HG03045 (cell line): ENCODE results near the gene JMJD8.

Experiments used
- ATAC-seq: cut with Tn5 transposase; IDR thresholded peaks from one replicate; pipeline ENCODE4 v1.9.1; 2021; ENCODE audit warnings: mild to moderate bottlenecking, moderate library complexity; ENCODE audit not compliant: unreplicated experiment

JMJD8 gene

GRCh38 chr16:677316-678190 is 6.6 kb downstream of the JMJD8 start:
- no peak for ATAC-seq

GRCh38 chr16:676913-677312 is 7.2 kb downstream of the JMJD8 start:
- no peak for ATAC-seq

- ATAC-seq = no peak
Observed at GRCh38 chr16:676565-676902, 7.6 kb downstream of the JMJD8 start.

GRCh38 chr16:675884-676564 is 8.1 kb downstream of the JMJD8 start:
- ATAC-seq = no peak

- no peak for ATAC-seq
Observed at GRCh38 chr16:674968-675883, 8.9 kb downstream of the JMJD8 start, which contains the start of gene RHBDL1. RHBDL1 (plus strand) TSS chr16:675671; CDS start chr16:675791, 120 bp downstream.

GRCh38 chr16:674214-674881 is 9.8 kb downstream of the JMJD8 start:
- ATAC-seq = no peak

- ATAC-seq = no peak
Observed at GRCh38 chr16:673399-673991, 10.6 kb downstream of the JMJD8 start.

- no peak for ATAC-seq
Observed at GRCh38 chr16:672851-673250, 11.3 kb downstream of the JMJD8 start.

GRCh38 chr16:672371-672770 is 11.8 kb downstream of the JMJD8 start:
- ATAC-seq = no peak

GRCh38 chr16:671353-672131 is 12.6 kb downstream of the JMJD8 start:
- ATAC-seq = no peak

- no peak for ATAC-seq
Observed at GRCh38 chr16:670485-671352, 13.4 kb downstream of the JMJD8 start.

- no peak for ATAC-seq
Observed at GRCh38 chr16:669666-670065, 14.5 kb downstream of the JMJD8 start.

- ATAC-seq = no peak
Observed at GRCh38 chr16:668519-669171, 15.5 kb downstream of the JMJD8 start.

- ATAC-seq = peak; percentile 72
Observed at GRCh38 chr16:667780-668518, 16.2 kb downstream of the JMJD8 start, which contains the start of gene RHOT2. RHOT2 (plus strand) TSS chr16:668132; CDS start chr16:668200, 68 bp downstream.

- no peak for ATAC-seq
Observed at GRCh38 chr16:667113-667779, 16.9 kb downstream of the JMJD8 start.

GRCh38 chr16:666572-666971 is 17.6 kb downstream of the JMJD8 start:
- no peak for ATAC-seq

GRCh38 chr16:662597-662996 is 21.5 kb downstream of the JMJD8 start:
- ATAC-seq = no peak
